Smooth muscle cell (in vitro differentiated cells): Measurements from ENCODE around the gene DTNBP1. TPM values are rescaled to one million over a fixed set of nuclear protein-coding genes. Genes with fewer than 3 reads are reported as not detected.

Source experiments
- DNase-seq: peaks from one replicate; lab custom pipeline; 2025; ENCODE audit not compliant: unreplicated experiment; lab: John Stamatoyannopoulos, UW
- H2AFZ ChIP-seq: fragments of 200-600 bp; sonication (generic); 2 replicates; pipeline ENCODE4 v1.6.0; 2016; ENCODE audit warnings: antibody characterized with exemption, low read depth, mild to moderate bottlenecking
- H3F3A ChIP-seq: fragments of 200-600 bp; sonication (generic); 2 replicates; pipeline ENCODE4 v1.6.0; 2017; ENCODE audit warnings: antibody characterized with exemption, low read depth
- H3K27ac ChIP-seq: fragments of 200-600 bp; sonication (generic); 2 replicates; pipeline ENCODE4 v1.5.1; 2016; ENCODE audit warnings: low read depth, mild to moderate bottlenecking
- H3K27me3 ChIP-seq: fragments of 200-600 bp; sonication (generic); 2 replicates; pipeline ENCODE4 v1.6.1; 2016; ENCODE audit warnings: low read depth, mild to moderate bottlenecking
- H3K36me3 ChIP-seq: fragments of 200-600 bp; sonication (generic); 2 replicates; pipeline ENCODE4 v1.5.1; 2016; ENCODE audit warnings: low read depth
- H3K4me1 ChIP-seq: fragments of 200-600 bp; sonication (generic); 2 replicates; pipeline ENCODE4 v1.5.1; 2016; ENCODE audit warnings: low read depth
- H3K4me2 ChIP-seq: fragments of 200-600 bp; sonication (generic); 2 replicates; pipeline ENCODE4 v1.6.0; 2016; ENCODE audit warnings: mild to moderate bottlenecking
- H3K4me3 ChIP-seq: fragments of 200-600 bp; sonication (generic); 2 replicates; pipeline ENCODE4 v1.5.1; 2016; ENCODE audit warnings: mild to moderate bottlenecking
- H3K79me2 ChIP-seq: fragments of 200-600 bp; sonication (generic); 2 replicates; pipeline ENCODE4 v1.6.0; 2016; ENCODE audit warnings: low read depth, mild to moderate bottlenecking
- H3K9ac ChIP-seq: fragments of 200-600 bp; sonication (generic); 2 replicates; pipeline ENCODE4 v1.6.0; 2016; ENCODE audit warnings: low read depth
- H3K9me3 ChIP-seq: fragments of 200-600 bp; sonication (generic); replicated peaks from 2 replicates; pipeline ENCODE4 v1.5.1; 2016; ENCODE audit warnings: low read depth
- H4K20me1 ChIP-seq: fragments of 200-600 bp; sonication (generic); 2 replicates; pipeline ENCODE4 v1.6.0; 2016; ENCODE audit warnings: low read depth
- CTCF ChIP-seq: fragments of 200-600 bp; sonication (generic); IDR thresholded peaks from 2 replicates; pipeline ENCODE4 v1.5.1; 2017; ENCODE audit warnings: borderline replicate concordance, mild to moderate bottlenecking, antibody characterized with exemption; ENCODE audit not compliant: insufficient read depth, poor library complexity, severe bottlenecking
- WGBS: methylation state at CpG from one replicate; pipeline ENCODE4 v1.1.7; 2016; ENCODE audit warnings: low lambda C conversion rate; 5-methylcytosine and 5-hydroxymethylcytosine counted together
- polyA plus RNA-seq: library from polyadenylated mRNA; unstranded; fragments of >200 nt; fragmentation: Nextera tagmentation; extraction: Ambion mirVana; gene quantifications from 2 replicates; pipeline ENCODE4 v1.2.1, GENCODE V29; 2016
- total RNA-seq: library from RNA; depleted of rRNA; stranded (reverse); fragments of >200 nt; gene quantifications from 2 replicates; pipeline ENCODE4 v1.2.3, GENCODE V29; 2014

Gene DTNBP1
- total and polyA plus RNA-seq, 2 experiments from 2014 or later, result 11.9 to 24.2 TPM

GRCh38 chr6:15504040-15504495 lies 158.8 kb downstream of the DTNBP1 start:
- Histone ChIP-seq H3K9me3 (no peaks in the 10 kb centered on the region), H3K27me3 (no peaks in the 10 kb centered on the region), H4K20me1 (peaks cover 75% of the 10 kb centered on the region), H3K9ac (no peak overlapping the region), H3K4me3 (no peak overlapping the region), H3K4me1 (no peaks in the 10 kb centered on the region), H3K4me2 (no peak overlapping the region), H3K79me2 (no peaks in the 10 kb centered on the region), H3F3A (no peaks in the 10 kb centered on the region), H3K36me3 (no peaks in the 10 kb centered on the region), H2AFZ (no peak overlapping the region), H3K27ac (no peak overlapping the region)
- 94% methylated on average over 11 of the region's 12 CpGs for WGBS
- no peak for TF ChIP-seq CTCF
- DNase-seq, result no peak

GRCh38 chr6:15503346-15503680 lies 159.5 kb downstream of the DTNBP1 start:
- 85% methylated on average over 6 of the region's 6 CpGs for WGBS
- Histone ChIP-seq H3K79me2 (no peaks in the 10 kb centered on the region), H3K4me1 (no peaks in the 10 kb centered on the region), H3K27ac (no peak overlapping the region), H3K9ac (no peak overlapping the region), H3K9me3 (no peaks in the 10 kb centered on the region), H4K20me1 (peaks cover 73% of the 10 kb centered on the region), H3K27me3 (no peaks in the 10 kb centered on the region), H2AFZ (no peak overlapping the region), H3K36me3 (no peaks in the 10 kb centered on the region), H3F3A (no peaks in the 10 kb centered on the region), H3K4me3 (no peak overlapping the region), H3K4me2 (no peak overlapping the region)
- no peak for DNase-seq
- TF ChIP-seq CTCF, result no peak

GRCh38 chr6:15502446-15503345 lies 160.1 kb downstream of the DTNBP1 start:
- Histone ChIP-seq H3K27ac (no peak overlapping the region), H4K20me1 (peaks cover 67% of the 10 kb centered on the region), H2AFZ (no peak overlapping the region), H3K9ac (no peak overlapping the region), H3K36me3 (no peaks in the 10 kb centered on the region), H3F3A (no peaks in the 10 kb centered on the region), H3K27me3 (no peaks in the 10 kb centered on the region), H3K4me1 (no peaks in the 10 kb centered on the region), H3K79me2 (no peaks in the 10 kb centered on the region), H3K4me3 (no peak overlapping the region), H3K4me2 (no peak overlapping the region), H3K9me3 (no peaks in the 10 kb centered on the region)
- no peak for TF ChIP-seq CTCF
- DNase-seq, result no peak
- WGBS, result 82% methylated on average over 20 of the region's 20 CpGs
